ENCODE measurements around the gene VMP1.
"Not testable (repeated sequence)": the region's sequence is repeated elsewhere in the genome, so short reads cannot be mapped to it uniquely, and the experiment has no call there.

Gene VMP1

GRCh38 chr17:59786536-59787319 lies 79.3 kb downstream of the VMP1 start (continued):
- TF ChIP-seq ZNF26 (tag by site-specific recombination; IDR thresholded peaks at IDR 0.05) = no peak
- no peak for TF ChIP-seq ZNF501 (tag by site-specific recombination; IDR thresholded peaks at IDR 0.05)
- TF ChIP-seq MEIS1 (CRISPR knock-in tag; IDR thresholded peaks at IDR 0.05; ENCODE audit: borderline replicate concordance) = peak; percentile 10; the same call in 1 of the 2 replicates
- TF ChIP-seq ZFP41 (tag by site-specific recombination; IDR thresholded peaks at IDR 0.05; ENCODE audit: borderline replicate concordance) = no peak
- no peak for TF ChIP-seq YY2 (tag by site-specific recombination; IDR thresholded peaks at IDR 0.05)
- no peak for TF ChIP-seq ZNF248 (tag by site-specific recombination; IDR thresholded peaks at IDR 0.05)
- TF ChIP-seq ZNF223 (tag by site-specific recombination; IDR thresholded peaks at IDR 0.05) = no peak
- TF ChIP-seq ZNF121 (tag by site-specific recombination; IDR thresholded peaks at IDR 0.05) = no peak
- no peak for TF ChIP-seq ZNF138 (tag by site-specific recombination; IDR thresholded peaks at IDR 0.05; ENCODE audit: borderline replicate concordance)

- POLR2A ChIA-PET = not testable (repeated sequence)
- peaks cover 24% of the 10 kb centered on the region for H3K4me1 ChIP-seq (ENCODE audit: control insufficient read depth, insufficient read depth, low read length)
- CTCF ChIA-PET = interaction anchor here (0.7 to 1.6 kb wide), 2 partner anchors 35 to 36 kb away, joined by 3 to 5 read pairs; no protein-coding TSS in a partner anchor
Observed at GRCh38 chr17:59789849-59790248, 82.4 kb downstream of the VMP1 start.

GRCh38 chr17:59790418-59790817 lies 83.0 kb downstream of the VMP1 start:
- CTCF ChIA-PET = interaction anchor here (0.7 to 0.8 kb wide), 2 partner anchors 35 to 44 kb away, joined by 3 read pairs; no protein-coding TSS in a partner anchor
- POLR2A ChIA-PET; H3K27ac ChIP-seq (ENCODE audit: extremely low read depth, low read depth, low read length); H3K4me3 ChIP-seq (ENCODE audit: low read depth, low read length); H3K9me3 ChIP-seq (ENCODE audit: control insufficient read depth, insufficient read depth, low read depth, low read length): not testable (repeated sequence)
- Histone ChIP-seq H3K4me1 (ENCODE audit: control insufficient read depth, insufficient read depth, low read length) (peaks cover 18% of the 10 kb centered on the region), H3K36me3 (ENCODE audit: control insufficient read depth in 2 of 2, insufficient read depth in 1 of 2, low read length in 2 of 2) (peaks cover 0 to 11% of the 10 kb centered on the region in 2 experiments; a peak in 1 of 3 replicates)

More at GRCh38 chr17:59789849-59790248, 82.4 kb downstream of the VMP1 start:
- not testable (repeated sequence) for H3K4me3 ChIP-seq (ENCODE audit: low read depth, low read length); H3K36me3 ChIP-seq (ENCODE audit: control insufficient read depth in 2 of 2, insufficient read depth in 1 of 2, low read length in 2 of 2); H3K9me3 ChIP-seq (ENCODE audit: control insufficient read depth, insufficient read depth, low read depth, low read length); H3K27ac ChIP-seq (ENCODE audit: extremely low read depth, low read depth, low read length)

- H3K36me3 ChIP-seq (ENCODE audit: control insufficient read depth in 2 of 2, insufficient read depth in 1 of 2, low read length in 2 of 2) = peaks cover 0 to 11% of the 10 kb centered on the region in 2 experiments; a peak in 1 of 3 replicates
- H3K4me1 ChIP-seq (ENCODE audit: control insufficient read depth, insufficient read depth, low read length) = peaks cover 13% of the 10 kb centered on the region
- H3K27ac ChIP-seq (ENCODE audit: extremely low read depth, low read depth, low read length) = no peak overlapping the region
- no peak for TF ChIP-seq ZBTB21 (tag by site-specific recombination; IDR thresholded peaks at IDR 0.05)
- no peak for TF ChIP-seq ZNF121 (tag by site-specific recombination; IDR thresholded peaks at IDR 0.05)
- no peak for TF ChIP-seq ZNF157 (tag by site-specific recombination; IDR thresholded peaks at IDR 0.05)
- TF ChIP-seq ZSCAN5A (tag by site-specific recombination; IDR thresholded peaks at IDR 0.05) = no peak
- TF ChIP-seq EGR2 (tag by site-specific recombination; IDR thresholded peaks at IDR 0.05; ENCODE audit: low read depth) = no peak
- no peak overlapping the region for H3K4me3 ChIP-seq (ENCODE audit: low read depth, low read length)
- ChIA-PET POLR2A (no interaction called here), CTCF (interaction anchor here (0.7 to 0.8 kb wide), 3 partner anchors 36 to 462 kb away, joined by 3 read pairs; no protein-coding TSS in a partner anchor)
- H3K9me3 ChIP-seq (ENCODE audit: control insufficient read depth, insufficient read depth, low read depth, low read length) = no peaks in the 10 kb centered on the region
Observed at GRCh38 chr17:59790910-59791309, 83.5 kb downstream of the VMP1 start.
